Ovary (tissue), 3 donors: ENCODE results near the gene NOTCH1.

Source experiments
- CTCF ChIP-seq, 3 donors: fragments of 450-650 bp in 2 of 3; fragments of 200-600 bp in 1 of 3; IDR thresholded peaks; one replicate each; pipeline versions ENCODE4 v1.5.1 to v1.8.0; 2016 to 2022; ENCODE audit warnings: antibody characterized with exemption in 3 of 3, mild to moderate bottlenecking in 1 of 3
- EP300 ChIP-seq: sonication (generic); formaldehyde crosslinking; IDR thresholded peaks from one replicate; pipeline ENCODE4 v1.6.1; 2017; ENCODE audit warnings: antibody characterized with exemption
- donor health status: DM: no; HTN: no; CAD: no.

DNA sequence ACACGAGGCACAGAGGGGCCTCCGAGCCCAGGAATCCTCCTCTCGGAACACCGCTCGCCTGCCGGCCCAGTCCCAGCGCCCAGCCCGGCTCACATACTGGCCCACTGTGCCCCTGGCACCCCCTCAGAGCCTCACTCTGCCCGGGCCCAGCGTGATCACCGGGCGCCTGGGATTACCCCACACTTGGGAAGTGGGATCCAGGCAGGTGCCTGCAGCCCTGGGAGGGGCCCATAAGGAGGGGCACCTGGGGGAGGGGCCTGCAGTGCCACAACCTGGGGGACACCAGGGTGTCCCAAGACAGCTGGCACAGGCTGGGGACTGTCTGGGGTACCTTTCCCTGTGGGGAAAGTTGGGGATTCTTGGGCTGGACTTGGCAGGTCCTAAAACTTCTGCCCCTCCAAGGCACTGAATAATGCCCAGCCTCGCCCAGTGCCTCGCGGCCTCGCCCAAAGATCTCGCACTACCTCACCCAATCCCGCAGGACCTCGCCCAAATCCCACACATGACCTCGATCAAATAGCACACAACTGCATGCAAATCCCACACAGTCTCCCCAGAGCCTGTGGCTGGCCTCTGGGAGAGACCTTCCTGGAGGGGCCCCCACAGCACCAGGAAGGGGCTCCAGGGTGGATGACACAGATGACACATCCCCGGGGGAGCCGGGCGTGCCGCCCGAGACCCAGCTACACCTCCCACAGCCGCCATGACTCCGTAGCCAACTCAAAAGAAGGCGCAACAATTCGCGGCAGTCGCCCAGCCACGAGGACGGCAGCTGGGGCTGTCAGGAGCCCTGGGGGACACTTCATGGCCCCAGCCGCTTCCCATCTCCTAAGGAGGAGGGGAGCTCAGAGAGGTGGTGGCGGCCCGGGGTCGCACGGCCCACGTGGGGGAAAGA lies 13.7 kb downstream of the NOTCH1 start:
- no peak for TF ChIP-seq CTCF (IDR thresholded peaks at IDR 0.05)
- TF ChIP-seq EP300, result no peak
